Left renal pelvis (tissue), 4 donors: ENCODE data around the gene STAT5B. TPM values are rescaled to one million over a fixed set of nuclear protein-coding genes. Genes with fewer than 3 reads are reported as not detected.
"Not testable (repeated sequence)": the region's sequence is repeated elsewhere in the genome, so short reads cannot be mapped to it uniquely, and the experiment has no call there.

ENCODE experiments used
- DNase-seq, 4 donors: peaks; one replicate each; pipeline ENCODE4 v3.0.0-alpha.2; 2013; ENCODE audit warnings: low read depth in 4 of 4, low spot score in 3 of 4
- polyA plus RNA-seq, 4 donors: library from polyadenylated mRNA; unstranded; fragments of 120-200 nt; gene quantifications; one replicate each; pipeline ENCODE4 v1.2.1, GENCODE V29; 2013; ENCODE audit not compliant: insufficient read length in 4 of 4

The STAT5B gene
- polyA plus RNA-seq, 4 donors: 37.1 to 57.3 (median 43.8) TPM

- no peak for DNase-seq
These were observed 5.0 kb downstream of the STAT5B start for GRCh38 chr17:42271006-42271778.

GRCh38 chr17:42270596-42270995 lies 5.6 kb downstream of the STAT5B start:
- DNase-seq: no peak

DNA sequence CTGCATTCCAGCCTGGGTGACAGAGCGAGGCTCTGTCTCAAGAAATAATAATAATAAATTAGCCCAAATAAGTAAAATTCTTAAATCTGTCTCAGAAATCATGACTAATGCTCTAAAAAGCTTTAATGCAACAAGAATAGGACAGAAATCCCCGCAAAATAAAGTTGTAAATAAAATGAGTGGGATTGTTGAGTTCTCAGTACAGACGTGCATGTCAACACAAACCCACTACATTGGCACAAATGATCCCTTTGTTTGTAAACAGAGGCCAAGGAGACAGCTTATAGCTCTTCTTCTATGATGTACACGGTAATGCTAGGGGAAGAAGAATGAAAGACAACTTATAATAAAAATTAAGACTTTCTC lies 6.0 kb downstream of the STAT5B start:
- DNase-seq: no peak

GRCh38 chr17:42268236-42268635 lies 8.0 kb downstream of the STAT5B start:
- no peak for DNase-seq

DNA sequence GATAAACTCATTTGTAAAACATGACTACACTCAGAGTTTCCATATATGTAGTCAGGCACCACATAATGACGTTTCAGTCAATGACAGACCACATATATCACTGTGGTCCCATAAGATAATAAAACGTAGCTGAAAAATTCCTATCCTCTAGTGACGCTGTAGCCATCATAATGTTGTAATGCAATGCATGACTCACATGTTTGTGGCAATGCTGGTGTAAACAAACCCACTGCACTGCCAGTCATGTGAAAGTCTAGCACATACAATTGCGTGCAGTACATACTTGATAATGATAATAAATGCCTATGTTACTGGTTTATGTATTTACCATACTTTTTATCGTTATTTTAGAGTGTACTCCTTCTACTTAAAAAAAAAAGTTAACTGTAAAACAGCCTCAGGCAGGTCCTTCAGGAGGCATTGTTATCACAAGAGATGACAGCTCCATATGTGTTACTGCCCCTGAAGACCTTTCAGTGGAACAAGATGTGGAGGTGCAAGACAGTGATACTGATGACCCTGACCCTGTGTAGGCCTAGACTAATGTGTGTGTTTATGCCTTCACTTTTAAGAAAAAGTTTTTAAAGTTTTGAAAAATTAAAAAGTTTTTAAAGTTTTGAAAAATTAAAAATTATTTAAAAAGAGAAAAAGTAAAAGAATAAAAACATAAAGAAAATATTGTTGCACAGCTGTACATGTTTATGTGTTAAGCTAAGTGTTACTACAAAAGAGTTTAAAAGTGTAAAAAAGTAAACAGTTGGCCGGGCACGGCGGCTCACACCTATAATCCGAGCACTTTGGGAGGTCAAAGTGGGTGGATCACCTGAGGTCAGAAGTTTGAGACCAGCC lies 9.0 kb downstream of the STAT5B start:
- no peak for DNase-seq

GRCh38 chr17:42266462-42266861 lies 9.7 kb downstream of the STAT5B start:
- DNase-seq: no peak

- not testable (repeated sequence) for DNase-seq
These were observed 11.8 kb downstream of the STAT5B start for GRCh38 chr17:42264366-42264765.

DNA sequence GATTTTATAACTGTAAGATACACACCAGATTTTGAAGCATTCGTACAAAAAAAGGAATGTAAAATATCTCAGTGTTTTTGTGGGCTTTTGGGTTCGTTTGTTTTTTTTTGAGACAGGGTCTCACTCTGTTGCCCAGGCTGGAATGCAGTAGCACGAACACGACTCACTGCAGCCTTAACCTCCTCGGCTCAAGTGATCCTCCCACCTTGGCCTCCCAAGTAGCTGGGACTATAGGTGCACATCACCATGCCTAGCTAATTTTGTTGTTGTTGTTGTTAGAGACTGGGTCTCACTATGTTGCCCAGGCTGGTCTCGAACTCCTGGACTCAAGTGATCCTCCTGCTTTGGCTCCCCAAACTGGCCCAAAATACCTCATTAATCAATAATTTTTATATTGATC lies 15.9 kb downstream of the STAT5B start:
- DNase-seq: no peak

DNA sequence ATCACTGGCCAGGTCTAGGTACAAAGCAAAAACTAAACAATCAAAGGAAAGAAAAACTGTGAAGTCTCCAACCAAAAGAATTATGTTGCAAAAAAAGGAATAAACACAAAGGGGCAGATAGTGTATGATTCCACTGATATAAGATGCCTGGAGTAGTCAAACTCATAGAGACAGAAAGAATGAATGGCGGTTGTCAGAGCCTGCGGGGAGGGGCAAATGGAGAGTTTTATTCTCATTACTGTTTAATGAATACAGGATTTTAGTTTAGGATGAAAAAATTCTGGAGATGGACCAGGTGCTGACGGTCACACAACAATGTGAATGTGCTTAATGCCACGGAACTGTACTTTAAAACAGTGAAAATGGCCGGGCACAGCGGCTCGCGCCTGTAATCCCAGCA lies 20.7 kb downstream of the STAT5B start:
- DNase-seq: no peak

GRCh38 chr17:42253578-42253977 lies 22.6 kb downstream of the STAT5B start:
- no peak for DNase-seq

DNA sequence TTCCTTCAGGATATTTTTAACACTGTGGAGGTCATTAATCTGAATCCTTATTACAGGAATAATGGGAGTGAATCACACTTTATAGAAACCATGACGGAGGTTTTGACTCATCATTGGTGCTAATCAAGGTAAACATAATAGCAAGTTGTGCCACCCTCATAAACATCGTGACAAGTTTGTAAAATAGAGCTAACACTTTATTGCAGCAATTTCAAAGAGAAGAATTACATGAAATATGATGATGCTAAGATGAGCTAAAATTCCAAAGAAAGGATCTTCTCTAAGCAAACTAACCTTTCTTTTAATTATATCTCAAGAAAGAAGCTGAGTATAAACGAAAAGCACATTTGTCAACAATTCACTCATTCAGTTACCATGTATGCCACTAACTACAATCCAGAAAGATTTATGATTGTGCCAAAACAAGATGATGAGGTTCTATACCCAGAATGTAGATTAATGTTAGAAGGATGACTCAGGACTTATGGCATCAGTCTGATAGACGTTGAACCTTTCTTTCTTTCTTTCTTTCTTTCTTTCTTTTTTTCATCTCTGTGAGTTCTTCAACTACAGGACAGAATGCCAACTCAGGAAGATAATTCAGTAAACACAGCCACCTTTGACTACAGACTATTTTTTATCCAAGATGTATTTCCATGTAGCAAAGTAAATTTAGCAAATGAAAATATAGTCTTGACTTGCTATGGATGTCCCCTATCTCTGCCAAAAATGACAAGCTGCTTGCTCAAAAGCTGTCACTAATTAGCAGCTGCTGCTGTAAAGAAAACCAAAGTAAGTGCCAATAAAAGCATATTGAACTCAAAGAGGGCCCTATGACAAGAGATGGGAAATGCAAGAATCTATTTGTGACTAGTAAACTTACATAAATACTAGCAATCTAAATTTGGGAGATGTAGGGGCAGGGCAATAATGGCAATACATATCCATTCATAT lies 23.3 kb downstream of the STAT5B start:
- no peak for DNase-seq

DNA sequence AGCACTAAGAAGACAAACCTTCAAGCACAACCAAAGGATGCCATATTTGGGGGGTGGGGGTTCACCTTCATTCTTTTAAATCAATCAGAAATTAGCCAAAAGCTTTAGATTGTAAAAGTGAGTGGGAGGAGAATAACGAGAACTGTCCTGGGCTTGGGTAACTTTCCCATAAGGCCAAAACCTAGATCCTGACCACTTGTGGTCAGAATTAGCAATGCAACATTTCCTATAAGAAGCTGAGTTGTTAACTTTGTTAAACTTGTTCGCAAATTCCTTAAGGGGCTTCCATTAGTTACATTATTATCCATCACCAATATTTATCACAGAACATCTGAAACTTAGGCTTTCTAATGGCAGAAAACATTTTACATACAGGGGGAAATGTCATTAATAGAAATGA lies 25.1 kb downstream of the STAT5B start:
- no peak for DNase-seq

DNA sequence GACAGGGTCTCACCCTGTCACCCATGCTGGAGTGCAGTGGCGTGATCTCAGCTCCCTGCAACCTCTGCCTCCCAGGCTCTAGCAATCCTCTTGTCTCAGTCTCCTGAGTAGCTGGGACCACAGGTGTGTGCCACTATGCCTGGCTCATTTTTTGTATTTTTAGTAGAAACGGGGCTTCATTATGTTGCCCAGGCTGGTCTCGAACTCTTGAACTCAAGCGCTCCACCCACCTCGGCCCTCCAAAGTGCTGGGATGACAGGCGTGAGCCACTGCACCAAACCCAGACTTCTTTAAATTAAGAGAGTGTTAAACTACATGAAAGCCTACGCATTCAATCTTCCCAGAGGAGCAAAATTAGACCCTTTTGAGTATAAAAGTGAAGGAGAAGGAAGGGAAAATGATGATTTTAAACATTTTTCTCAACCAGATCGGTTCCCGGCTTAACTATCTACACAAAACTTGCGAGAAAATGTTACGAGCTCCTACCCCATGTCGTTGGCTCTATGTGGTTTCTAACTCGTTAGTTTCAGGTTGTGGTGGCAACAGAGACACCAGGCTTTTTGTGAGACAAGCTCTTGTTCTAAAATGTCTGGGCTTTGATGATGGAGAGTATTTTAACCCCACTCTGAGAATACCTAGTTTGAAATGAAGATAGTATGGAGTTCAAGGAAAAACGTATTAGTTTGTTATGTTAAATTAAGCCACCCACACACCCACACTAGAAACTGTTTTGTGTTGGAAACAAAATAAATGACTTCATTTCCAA lies 26.3 kb downstream of the STAT5B start:
- no peak for DNase-seq

DNA sequence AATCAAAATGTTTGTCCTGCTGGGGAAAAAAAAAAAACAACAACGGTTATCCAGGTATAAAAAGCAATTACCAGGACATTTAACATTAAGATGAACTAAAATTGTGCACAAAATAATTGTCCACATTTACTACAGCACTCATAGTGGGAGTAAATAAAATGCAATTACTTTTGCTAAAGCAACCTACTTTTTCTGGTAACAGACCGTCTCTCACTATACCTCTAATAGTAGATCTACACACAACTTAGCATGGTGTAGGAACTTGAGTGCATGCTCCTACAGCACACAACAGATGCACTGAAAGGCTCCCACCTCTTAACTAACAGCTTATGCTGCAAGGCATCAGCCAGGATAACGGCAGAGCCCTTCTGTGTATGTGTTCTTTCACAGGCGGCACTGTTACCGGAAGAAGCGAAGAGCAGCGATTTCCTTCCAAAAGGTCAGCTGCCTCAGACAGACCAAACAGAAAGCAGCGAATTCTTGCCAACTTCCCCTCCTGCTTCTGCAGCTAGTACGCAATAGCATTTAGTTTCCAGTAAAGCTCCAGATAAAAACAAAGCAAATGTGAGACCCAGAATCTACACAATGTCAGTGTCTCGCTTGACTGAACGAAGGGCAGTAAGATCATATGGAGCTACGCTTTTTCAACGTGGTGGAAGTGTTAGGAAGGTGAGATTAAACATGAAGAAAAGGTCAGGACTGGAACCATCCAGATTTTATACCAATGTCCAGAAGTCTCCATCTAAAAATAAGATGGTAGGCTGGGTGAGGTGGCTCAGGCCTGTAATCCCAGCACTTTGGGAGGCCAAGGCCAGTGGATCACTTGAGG lies 27.6 kb downstream of the STAT5B start:
- peak in 3 of 4 donors; percentile 24 to 54 (median 46) for DNase-seq

DNA sequence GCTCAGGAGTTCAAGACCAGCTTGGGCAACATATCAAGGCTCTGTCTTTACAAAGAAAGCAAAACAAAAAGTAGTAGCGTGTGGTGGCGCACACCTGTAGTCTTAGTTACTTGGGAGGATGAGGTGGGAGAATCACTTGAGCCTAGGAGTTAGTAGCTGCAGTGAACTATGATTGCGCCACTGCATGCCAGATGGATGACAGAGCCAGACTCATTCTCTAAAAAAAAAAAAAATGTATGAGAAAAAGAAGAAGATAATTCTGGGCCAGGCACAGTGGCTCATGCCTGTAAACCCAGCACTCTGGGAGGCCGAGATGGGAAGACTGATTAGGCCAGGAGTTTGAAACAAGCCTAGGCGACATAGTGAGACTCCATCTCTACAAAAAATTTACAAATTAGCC lies 28.5 kb downstream of the STAT5B start:
- no peak for DNase-seq

DNA sequence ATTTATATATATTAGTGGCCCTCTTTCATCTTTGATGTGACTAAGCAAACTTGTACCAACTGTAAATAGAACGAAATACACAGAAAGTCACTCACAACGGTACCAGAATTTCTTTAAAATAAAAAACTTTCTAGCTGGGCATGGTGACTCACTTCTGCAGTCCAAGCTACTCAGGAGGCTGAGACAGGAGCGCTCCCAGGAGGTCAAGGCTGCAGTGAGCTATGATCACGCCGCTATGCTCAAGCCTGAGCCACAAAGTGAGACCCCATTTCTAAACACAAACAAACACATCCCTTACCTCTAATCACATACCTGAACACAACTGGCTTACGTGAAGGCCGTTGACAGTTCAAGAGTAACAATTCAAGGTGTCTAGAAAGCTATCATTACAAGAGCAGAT lies 29.7 kb downstream of the STAT5B start:
- DNase-seq: no peak

GRCh38 chr17:42245183-42245582 lies 31.0 kb downstream of the STAT5B start:
- not testable (repeated sequence) for DNase-seq

- DNase-seq: not testable (repeated sequence)
These were observed 32.1 kb downstream of the STAT5B start for GRCh38 chr17:42244116-42244515.

GRCh38 chr17:42243493-42243982 lies 32.7 kb downstream of the STAT5B start:
- DNase-seq: no peak
